ENCODE data around the gene SFXN1.

DNA sequence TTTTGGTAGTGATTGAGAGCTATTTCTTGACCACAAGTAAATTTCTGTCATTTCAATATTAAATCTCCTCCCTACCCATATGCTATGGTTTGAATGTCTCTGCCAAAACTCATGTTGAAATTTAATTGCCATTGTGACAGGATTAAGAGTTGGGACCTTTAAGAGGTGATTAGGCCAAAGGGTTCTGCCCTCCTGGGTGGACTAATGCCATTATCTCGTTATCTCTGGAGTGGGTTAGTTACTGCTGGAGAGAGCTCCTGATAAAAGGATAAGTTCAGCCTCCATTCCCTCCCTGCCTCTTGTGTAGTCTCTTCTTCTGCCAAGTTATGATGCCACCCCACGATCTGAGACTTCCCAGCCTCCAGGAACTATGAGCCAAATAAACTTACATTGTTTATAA, 30.8 kb upstream of the SFXN1 start:
- TF ChIP-seq, protein P1, sequence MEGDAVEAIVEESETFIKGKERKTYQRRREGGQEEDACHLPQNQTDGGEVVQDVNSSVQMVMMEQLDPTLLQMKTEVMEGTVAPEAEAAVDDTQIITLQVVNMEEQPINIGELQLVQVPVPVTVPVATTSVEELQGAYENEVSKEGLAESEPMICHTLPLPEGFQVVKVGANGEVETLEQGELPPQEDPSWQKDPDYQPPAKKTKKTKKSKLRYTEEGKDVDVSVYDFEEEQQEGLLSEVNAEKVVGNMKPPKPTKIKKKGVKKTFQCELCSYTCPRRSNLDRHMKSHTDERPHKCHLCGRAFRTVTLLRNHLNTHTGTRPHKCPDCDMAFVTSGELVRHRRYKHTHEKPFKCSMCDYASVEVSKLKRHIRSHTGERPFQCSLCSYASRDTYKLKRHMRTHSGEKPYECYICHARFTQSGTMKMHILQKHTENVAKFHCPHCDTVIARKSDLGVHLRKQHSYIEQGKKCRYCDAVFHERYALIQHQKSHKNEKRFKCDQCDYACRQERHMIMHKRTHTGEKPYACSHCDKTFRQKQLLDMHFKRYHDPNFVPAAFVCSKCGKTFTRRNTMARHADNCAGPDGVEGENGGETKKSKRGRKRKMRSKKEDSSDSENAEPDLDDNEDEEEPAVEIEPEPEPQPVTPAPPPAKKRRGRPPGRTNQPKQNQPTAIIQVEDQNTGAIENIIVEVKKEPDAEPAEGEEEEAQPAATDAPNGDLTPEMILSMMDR (IDR thresholded peaks at IDR 0.05) = no peak
- no peak for TF ChIP-seq EZH2 (IDR thresholded peaks at IDR 0.05)

Data from neural progenitor cell (in vitro differentiated cells).